Right hindlimb (tissue), 1 donor: Measurements from ENCODE around the gene PSD2.

Experiments
- DNase-seq: peaks from one replicate; pipeline ENCODE4 v3.0.0-alpha.2; 2018

The PSD2 gene

DNA sequence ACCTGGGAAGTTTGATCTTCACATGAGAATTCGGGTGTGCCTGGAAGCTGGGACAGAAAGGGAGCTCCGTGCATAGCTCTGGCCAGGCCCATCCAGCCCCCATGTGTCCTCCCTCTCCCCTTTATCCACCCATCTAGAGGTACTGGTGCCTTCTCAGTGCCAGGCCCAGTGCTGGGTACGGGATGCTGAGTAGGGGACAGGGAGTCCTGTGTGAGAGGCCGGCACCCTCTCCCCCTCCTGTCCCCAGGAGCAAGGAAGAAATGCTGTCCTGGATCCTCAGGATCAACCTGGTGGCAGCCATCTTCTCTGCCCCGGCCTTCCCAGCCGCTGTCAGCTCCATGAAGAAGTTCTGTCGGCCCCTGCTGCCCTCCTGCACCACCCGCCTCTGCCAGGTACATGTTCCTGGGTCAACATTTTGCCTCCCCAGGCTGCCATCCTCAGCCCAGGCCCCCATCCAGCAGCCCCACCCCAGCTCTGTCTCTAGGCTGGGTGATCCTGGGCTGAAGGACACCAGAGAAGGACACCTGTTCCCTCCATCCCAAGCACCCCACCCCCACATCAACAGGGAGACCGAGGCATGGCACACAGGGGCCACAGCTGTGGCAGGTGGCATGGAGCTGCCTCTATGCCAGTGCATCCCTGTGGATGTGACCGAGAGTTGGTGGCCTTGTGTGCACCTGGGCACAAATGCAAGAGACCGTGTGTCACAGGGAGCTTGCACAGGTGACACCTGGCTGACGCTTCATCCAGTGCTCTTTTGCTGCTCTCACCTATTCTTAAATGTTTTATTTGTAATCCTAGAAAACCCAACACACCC, 43.0 kb downstream of the PSD2 start:
- DNase-seq = peak; percentile 12

DNA sequence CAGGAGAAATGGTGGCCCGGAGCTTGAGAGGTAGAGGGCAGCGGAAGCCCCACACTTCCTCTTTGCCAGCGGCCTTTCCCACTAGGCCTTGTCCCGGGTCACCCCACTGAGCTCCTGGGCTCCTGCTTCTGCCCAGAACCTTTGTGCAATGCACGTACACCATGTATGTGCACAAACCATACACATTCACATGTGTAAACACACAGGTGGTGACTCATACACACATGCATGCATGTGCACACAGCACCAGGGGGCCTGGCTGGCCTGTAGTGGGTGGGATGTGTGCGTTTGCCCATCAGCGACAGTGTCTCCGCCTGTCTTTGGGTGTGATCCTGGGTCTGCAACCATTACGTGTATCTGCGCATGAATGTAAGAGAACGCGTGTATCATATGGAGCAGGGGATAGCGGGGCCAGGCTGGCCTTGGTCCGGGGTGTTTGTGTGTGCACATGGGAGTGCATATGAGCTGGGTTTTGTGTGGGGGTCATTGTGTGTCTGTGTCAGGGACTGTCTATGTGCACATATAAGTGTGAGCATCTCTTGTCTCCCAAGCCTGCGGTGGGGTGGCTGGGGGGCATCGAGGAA, 43.7 kb downstream of the PSD2 start:
- peak; percentile 9 for DNase-seq

DNA sequence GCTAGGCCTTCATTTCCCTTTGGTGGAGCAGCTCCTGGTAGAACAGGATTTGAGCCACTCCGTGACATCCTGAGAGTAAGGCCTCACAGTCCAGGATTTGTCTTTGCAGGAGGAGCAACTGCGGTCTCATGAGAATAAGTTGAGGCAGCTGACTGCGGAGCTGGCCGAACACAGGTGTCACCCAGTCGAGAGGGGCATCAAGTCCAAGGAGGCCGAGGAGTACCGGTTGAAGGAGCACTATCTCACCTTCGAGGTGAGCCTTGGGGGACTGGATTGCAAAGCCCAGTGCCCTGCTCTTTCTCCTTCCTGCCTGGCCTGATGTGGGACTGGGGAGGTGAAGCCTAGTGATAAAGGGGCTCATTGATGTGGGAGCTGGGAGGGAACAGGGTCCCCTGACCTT, 44.3 kb downstream of the PSD2 start:
- DNase-seq = no peak

- no peak for DNase-seq
Observed at GRCh38 chr5:139841549-139841948, 45.9 kb downstream of the PSD2 start.

DNA sequence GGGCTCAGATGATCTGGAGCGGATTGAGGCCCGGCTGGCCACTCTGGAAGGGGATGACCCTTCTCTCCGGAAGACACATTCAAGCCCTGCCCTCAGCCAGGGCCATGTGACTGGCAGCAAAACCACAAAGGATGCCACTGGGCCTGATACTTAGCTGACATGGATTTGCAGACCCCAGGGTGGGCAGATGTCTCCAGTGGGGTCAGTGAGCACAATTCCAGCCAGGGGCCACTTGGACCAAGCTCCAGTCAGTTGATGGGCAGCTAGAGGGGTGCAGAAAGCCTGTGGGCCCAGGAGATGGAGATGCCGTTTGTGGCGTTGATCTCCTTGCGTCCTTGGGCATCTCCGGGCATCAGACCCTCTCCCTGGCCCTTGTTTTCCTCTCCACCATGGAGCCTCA, 46.7 kb downstream of the PSD2 start:
- no peak for DNase-seq

DNA sequence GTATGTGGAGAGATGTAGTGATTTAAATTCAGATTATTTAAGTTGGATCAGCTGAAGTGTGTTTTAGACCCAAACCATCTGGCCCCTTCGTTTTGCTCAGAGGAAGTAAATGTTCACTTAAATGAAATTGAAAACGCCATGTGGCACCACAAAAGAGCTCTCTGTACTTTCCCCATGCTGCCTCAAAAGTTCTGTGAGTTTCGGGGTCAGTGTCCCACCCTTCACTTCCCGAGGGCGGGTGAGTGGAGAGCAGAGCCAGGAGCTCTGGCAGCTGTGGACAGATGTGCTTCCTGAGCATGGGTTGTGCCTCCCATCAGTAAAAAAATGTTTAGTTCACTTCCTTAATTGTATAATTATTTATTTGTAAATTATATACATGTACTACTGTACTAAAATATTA, 48.4 kb downstream of the PSD2 start:
- DNase-seq = no peak

DNA sequence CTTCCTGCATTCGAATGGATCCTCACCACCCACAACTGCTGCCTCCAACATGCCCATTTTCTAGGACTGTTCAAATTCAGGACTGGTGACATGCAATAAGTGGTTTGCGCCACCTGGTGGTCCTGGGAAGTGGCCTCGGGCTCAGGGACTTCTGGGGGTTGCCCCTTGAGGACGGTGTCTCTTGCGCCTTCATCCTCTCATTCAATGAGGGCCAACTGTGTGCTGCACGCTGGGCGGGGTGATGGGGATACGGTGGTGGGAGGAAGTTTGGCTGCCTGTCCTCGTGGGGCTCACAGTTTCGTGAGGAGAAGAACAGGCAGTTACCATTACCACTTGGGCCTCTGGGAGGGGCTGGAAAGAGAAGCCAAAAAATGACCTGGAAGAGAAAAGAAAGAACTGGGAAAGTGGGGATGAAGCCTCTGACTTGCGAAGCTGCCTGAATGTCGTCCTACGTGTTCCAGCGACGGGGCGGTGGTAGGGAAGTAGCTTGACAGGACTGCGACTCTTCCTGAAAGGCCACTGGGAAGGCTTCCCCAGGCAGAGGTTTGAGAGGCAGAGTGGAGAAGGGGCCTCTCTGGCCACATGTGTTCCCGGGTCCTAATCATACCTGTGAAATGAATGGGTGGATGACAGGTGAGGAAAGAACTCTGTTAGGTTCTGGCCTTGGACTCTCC, 49.0 kb downstream of the PSD2 start:
- peak; percentile 58 for DNase-seq

- DNase-seq = no peak
Observed at GRCh38 chr5:139845846-139846681, 50.5 kb downstream of the PSD2 start.

DNA sequence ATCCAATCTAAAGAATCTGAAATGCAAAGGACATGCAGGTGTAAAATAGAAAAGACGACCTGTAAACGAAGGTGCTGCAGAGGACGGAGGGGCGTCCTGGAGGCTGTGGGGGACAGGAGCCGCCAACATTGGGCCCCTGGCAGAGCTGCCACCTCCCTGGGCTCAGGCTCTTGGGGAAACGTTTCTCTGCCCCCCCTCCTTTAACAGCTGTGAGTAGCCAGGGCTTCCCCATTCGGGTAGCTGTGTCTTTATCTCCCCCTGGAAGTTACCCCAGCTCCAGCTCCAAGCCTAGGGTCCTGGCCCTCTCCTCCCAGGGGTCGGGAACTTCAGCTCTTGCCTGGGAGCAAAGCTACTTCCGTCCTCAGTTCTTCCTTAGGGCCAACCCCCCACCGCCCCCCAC, 51.5 kb downstream of the PSD2 start:
- no peak for DNase-seq

DNA sequence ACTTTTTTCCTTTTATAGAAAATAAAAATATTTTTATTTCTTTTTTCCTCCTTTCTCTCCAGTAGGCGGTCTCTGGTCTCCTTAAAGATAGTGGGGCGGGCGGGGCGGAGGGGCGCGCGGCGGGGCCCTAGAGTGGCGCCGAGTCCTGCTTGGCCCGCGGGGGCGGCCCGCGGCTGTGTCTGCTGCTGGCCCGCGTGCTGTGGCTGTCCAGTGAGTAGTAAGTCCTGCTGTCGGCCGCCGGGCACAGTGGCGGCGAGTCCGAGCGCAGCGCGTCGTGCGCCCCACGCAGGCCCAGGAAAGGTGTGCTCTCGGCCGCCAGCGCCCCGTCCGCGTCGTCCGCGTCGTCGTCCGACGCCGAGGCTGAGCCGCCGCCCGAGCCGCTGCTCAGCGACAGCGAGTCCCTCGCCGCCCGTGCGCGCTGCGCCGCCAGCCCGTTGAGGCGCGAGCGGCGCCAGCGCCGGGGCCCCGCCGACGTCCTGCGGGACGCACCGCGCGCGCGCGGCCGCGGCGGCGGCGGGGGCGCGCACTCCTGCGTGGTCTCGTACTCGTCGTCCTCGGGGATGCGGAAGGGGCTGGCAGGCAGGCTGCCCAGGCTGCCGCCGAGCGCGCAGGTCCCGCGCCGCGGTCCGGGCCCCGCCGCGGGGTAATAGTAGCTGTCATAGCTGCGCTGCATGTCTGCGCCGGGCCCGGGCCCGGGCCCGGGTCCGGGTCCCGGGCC, 52.3 kb downstream of the PSD2 start:
- peak; percentile 74 for DNase-seq

DNA sequence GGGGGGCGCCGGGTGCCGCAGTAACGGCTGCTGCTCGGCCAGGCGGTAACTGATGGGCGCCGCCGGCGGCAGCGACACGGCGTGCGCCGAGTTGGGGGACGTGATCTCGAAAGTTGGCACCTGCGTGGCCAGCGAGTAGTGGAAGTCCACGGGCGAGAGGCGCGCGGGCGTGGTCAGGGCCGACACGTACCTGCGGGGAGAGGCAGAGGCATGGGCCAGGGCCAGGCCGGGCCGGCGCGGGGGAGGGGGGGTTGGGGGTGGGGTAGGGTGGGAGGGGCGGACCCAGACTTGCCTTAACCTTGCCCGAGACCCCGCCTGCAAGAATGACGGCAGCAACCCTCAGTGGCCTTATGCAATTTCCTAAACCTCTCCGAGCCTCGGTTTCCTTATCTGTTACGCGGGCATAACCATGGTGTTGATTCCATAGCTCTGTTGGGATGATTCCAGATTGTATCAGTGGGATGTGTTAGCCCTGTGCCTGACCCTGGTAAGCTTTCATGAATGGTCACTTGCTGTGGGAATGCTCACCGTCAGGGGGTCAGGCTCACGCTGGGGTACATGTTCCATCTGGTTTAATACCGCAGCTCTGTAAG, 53.0 kb downstream of the PSD2 start:
- peak; percentile 37 for DNase-seq

- no peak for DNase-seq
Observed at GRCh38 chr5:139849501-139849900, 53.9 kb downstream of the PSD2 start.

GRCh38 chr5:139849942-139850341, 54.3 kb downstream of the PSD2 start:
- no peak for DNase-seq

DNA sequence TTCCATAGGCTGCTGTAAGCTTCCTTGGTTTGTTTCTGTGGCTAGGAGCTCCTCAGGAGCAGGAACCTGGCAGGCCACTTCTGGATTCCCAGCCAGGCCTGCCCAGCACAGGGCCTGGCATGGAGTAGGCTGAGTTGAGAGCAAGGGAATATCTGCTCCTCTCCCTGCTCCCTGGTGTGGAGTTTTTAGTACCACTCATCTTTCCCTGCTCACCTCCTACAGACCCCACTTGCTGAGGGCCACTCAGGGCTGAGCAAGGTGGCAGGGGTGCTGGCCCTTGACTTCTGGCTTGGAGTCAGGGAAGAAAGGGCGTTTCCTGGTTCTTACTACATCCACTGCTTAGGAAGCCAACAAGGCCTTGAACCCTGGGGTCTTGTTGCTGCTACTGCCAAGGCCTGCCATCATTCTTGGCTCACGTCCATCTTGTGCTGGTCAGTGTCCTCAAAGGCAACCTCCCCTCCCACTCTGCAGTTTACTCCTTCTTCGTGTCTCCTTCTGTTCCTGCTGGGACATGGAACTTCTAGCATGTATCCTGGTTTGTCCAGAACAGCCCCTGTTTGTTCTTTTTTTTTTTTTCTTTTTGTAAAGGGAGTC, 54.9 kb downstream of the PSD2 start:
- no peak for DNase-seq

DNA sequence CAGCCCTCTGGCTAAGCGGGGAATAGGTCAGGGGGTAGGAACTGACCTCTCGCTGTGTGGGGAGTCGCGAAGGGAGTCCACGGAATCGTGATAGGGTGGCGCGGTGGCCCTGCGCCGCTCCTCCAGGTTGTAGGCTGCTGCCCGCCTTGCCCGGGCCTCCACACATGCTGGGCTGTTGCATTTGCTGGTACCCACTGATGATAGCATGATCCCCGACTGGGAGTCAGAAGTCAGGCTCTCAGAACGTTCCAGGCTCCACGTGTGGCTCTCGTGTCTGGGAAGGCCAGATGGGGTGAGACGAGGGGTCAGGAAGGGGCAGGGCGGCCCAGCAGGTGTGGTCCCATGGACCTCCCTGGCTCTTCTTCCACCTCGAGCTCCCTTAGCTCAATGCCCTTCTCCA, 56.0 kb downstream of the PSD2 start:
- DNase-seq = no peak

DNA sequence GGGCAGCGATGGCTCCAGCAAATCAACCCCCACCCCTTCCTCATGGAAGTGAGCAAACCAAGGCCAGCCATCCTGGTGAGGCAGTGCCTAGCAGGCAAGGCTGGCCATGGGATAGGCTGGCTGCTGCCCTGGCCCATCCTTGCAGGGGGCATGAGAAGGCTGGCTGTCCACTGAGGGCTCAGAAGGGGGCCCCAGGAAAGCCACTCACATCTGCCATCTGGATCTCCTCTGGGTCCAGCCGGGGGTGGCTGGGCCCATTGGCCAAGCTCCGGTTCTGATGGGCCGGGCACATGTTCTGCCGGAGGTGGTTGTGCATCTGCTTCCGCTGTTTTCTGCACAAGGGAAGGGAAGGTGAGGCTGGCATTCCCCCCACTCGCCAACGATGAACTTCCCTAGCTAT, 57.1 kb downstream of the PSD2 start:
- no peak for DNase-seq

DNA sequence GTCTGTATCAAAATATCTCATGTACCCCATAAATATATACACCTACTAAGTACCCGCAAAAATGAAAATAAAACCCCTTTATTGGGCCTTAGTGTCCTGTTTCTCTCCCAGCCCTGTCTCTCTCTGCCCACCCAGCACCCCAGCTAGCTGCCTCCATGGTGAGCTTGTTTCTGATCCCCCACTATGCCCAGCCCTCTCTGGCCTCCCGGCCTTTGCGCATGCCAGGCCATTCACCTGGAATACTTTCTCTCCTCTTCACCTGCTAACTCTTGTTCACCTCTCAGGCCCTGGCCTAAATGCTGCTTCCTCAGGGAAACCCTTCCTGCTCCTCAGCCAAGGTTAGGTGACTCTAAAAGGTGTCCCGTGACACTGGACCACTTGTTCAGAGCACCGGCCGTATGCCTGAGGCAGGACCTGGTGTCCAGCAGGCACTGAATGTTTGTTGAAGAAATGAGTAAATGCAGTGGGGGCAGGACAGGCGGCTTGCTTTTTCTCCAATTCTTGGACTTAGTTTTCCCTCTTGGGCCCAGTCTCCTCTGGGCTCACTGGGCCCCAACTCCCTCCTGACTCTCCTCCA, 58.5 kb downstream of the PSD2 start:
- DNase-seq = no peak

GRCh38 chr5:139854953-139855352, 59.3 kb downstream of the PSD2 start:
- no peak for DNase-seq

DNA sequence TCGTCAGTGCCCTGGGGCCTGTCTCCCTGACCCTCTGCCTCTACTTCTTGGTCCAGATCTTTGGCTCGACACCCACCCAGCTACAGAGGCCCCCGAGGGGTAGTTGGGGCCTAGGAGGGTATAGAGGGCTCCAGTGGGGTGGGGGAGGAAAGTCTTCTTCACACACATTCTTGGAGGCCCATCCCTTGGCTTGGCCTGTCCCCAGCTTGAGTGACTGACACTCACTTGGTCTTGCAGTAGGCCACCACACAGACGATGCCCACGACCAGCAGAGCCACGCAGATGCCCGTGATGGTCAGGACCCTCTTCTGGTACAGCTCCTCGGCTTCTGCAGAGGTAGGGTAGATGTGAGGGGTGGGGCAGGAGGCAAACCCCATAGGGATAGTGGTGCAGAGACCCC, 59.8 kb downstream of the PSD2 start:
- DNase-seq = no peak

DNA sequence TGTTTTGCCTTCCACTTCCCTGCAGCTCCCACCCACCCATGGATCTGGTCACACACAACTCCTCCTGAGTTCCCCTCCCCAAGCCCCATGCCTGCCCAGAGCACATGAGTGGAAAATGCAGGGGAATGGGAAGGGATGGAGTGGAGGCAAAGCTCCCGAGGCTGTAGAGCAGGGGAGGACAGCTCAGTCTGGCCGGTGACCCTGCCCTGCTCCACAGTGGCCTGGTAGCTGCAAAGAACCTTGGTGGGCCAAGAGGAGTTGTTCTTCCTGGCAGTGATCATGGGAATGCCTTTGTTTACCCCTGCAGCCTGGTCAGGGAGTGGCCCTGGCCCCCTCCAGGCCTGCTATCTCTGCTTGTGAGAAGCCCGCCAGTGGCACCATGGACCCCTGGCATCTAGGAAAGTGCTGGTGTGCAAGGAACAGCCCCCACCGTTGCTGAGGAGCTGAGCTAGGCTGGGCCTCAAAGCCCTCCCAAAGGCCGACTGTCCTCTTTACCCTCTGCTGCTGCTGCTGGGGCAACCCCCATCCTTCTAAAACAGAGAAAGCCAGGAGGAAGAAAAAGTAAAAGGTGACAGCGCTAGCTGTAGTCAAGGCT, 60.4 kb downstream of the PSD2 start:
- no peak for DNase-seq

DNA sequence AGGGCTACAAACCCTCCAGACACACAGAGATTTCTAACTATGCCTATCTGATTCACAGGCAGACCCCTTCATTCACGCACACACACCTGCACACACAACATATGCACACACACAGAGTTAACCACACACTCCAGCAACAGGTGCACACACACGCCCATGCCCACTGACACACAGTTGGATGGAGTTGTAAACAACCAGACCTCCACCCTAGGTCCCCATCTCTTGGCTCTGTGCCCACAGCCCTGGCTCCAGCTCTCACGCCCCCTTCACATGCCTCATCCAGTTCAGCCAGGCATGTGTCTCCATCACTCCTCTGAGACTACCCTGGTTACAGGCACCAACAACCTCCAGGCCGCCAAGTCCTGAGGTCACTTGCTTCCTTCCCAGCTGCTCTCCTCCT, 61.1 kb downstream of the PSD2 start:
- no peak for DNase-seq
